IMR-90 (cell line): Measurements from ENCODE around the gene ELL. TPM values are rescaled to one million over a fixed set of nuclear protein-coding genes. Genes with fewer than 3 reads are reported as not detected.
A peak's percentile ranks its signal among the peaks of the same experiment; 100 is the strongest.

Experiments used
- ATAC-seq: fragments of 200-7000 bp; cut with Tn5 transposase; 2 replicates; pipeline ENCODE4 v1.9.1; 2020; ENCODE audit warnings: low read depth, mild to moderate bottlenecking, moderate library complexity
- BruUV-seq: library from RNA; stranded (reverse); fragments of 400-500 nt; replicated peaks from 2 replicates; lab custom pipeline; 2021; lab: Mats Ljungman, UMichigan
- CTCF ChIA-PET: fragments of 300-600 bp; formaldehyde crosslinking; extraction: SDS; loops from one replicate; lab custom pipeline; 2021; ENCODE audit warnings: antibody characterized with exemption; lab: Yijun Ruan, JAX
- POLR2A ChIA-PET: fragments of 300-600 bp; sonication (Branson Sonifier 250); formaldehyde crosslinking; loops from one replicate; lab custom pipeline; 2022; ENCODE audit warnings: antibody characterized with exemption; ENCODE audit not compliant: unreplicated experiment; lab: Charles Lee
- DNase-seq: peaks from one replicate; pipeline ENCODE4 v3.0.0; 2013
- H2AFZ ChIP-seq: replicated peaks from 2 replicates; pipeline ENCODE3; 2013; ENCODE audit warnings: low read length, mild to moderate bottlenecking; ENCODE audit not compliant: poor library complexity
- H2AK5ac ChIP-seq: 2 replicates; pipeline ENCODE4 v1.6.1; 2013; ENCODE audit warnings: low read depth, low read length, inconsistent platforms
- H2AK9ac ChIP-seq: replicated peaks from 2 replicates; pipeline ENCODE3; 2013; ENCODE audit warnings: mild to moderate bottlenecking, low read depth, low read length, moderate library complexity; ENCODE audit not compliant: poor library complexity
- H2BK120ac ChIP-seq: 2 replicates; pipeline ENCODE4 v1.6.1; 2013; ENCODE audit warnings: low read depth, low read length, inconsistent platforms
- H2BK15ac ChIP-seq: 3 replicates; pipeline ENCODE4 v1.6.1; 2013; ENCODE audit warnings: low read depth, low read length, inconsistent platforms
- H2BK20ac ChIP-seq: 2 replicates; pipeline ENCODE4 v1.6.1; 2013; ENCODE audit warnings: low read depth, mild to moderate bottlenecking, inconsistent platforms, low read length, moderate library complexity
- H2BK5ac ChIP-seq: 2 replicates; pipeline ENCODE4 v1.6.1; 2013; ENCODE audit warnings: mild to moderate bottlenecking, low read depth, low read length, inconsistent platforms; ENCODE audit not compliant: poor library complexity, severe bottlenecking
- H3K14ac ChIP-seq: replicated peaks from 2 replicates; pipeline ENCODE4 v1.6.1; 2013; ENCODE audit warnings: low read depth, low read length, inconsistent platforms
- H3K18ac ChIP-seq: 2 replicates; pipeline ENCODE4 v1.6.1; 2013; ENCODE audit warnings: low read depth, low read length, control low read depth
- H3K23ac ChIP-seq: 2 replicates; pipeline ENCODE4 v1.6.1; 2013; ENCODE audit warnings: low read depth, low read length, inconsistent platforms
- H3K27ac ChIP-seq: 2 replicates; pipeline ENCODE4 v1.5.1; 2013; ENCODE audit warnings: mild to moderate bottlenecking, control low read depth, low read length; ENCODE audit not compliant: insufficient read depth
- H3K27me3 ChIP-seq: 2 replicates; pipeline ENCODE4 v1.6.1; 2013; ENCODE audit warnings: low read length; ENCODE audit not compliant: control insufficient read depth, insufficient read depth
- H3K36me3 ChIP-seq: 2 replicates; pipeline ENCODE4 v1.6.1; 2013; ENCODE audit warnings: low read length, mixed read lengths; ENCODE audit not compliant: control insufficient read depth, insufficient read depth
- H3K4ac ChIP-seq: 2 replicates; pipeline ENCODE4 v1.6.1; 2013; ENCODE audit warnings: low read depth, low read length, inconsistent platforms
- H3K4me1 ChIP-seq: 2 replicates; pipeline ENCODE4 v1.6.1; 2013; ENCODE audit warnings: low read length, mixed read lengths; ENCODE audit not compliant: control insufficient read depth, insufficient read depth
- H3K4me2 ChIP-seq: 2 replicates; pipeline ENCODE4 v1.6.1; 2013; ENCODE audit warnings: low read depth, mild to moderate bottlenecking, control low read depth, low read length, moderate library complexity
- H3K4me3 ChIP-seq: 2 replicates; pipeline ENCODE4 v1.5.1; 2013; ENCODE audit warnings: low read depth, mild to moderate bottlenecking, control low read depth, low read length, moderate library complexity; ENCODE audit not compliant: insufficient read depth
- H3K56ac ChIP-seq: 2 replicates; pipeline ENCODE4 v1.6.1; 2013; ENCODE audit warnings: low read length, inconsistent platforms; ENCODE audit not compliant: insufficient read depth; ENCODE audit errors: extremely low read depth
- H3K79me1 ChIP-seq, 2 experiments: 2 replicates each; pipeline ENCODE4 v1.6.1; 2013; ENCODE audit warnings: low read length in 2 of 2, inconsistent platforms in 1 of 2, low read depth in 1 of 2
- H3K9ac ChIP-seq: 2 replicates; pipeline ENCODE4 v1.6.1; 2013; ENCODE audit warnings: low read depth, low read length, control low read depth
- H3K9me1 ChIP-seq: 2 replicates; pipeline ENCODE4 v1.6.1; 2013; ENCODE audit warnings: low read length, inconsistent platforms; ENCODE audit not compliant: insufficient read depth
- H3K9me3 ChIP-seq: 2 replicates; pipeline ENCODE4 v1.6.1; 2013; ENCODE audit warnings: low read length; ENCODE audit not compliant: control insufficient read depth, insufficient read depth
- H4K20me1 ChIP-seq: 2 replicates; pipeline ENCODE4 v1.6.1; 2013; ENCODE audit warnings: low read length, inconsistent platforms; ENCODE audit not compliant: insufficient read depth
- H4K5ac ChIP-seq: 2 replicates; pipeline ENCODE4 v1.6.1; 2013; ENCODE audit warnings: mild to moderate bottlenecking, low read depth, low read length, control low read depth
- H4K8ac ChIP-seq, 2 experiments: 2 replicates each; pipeline ENCODE4 v1.6.1; 2013; ENCODE audit warnings: low read depth in 2 of 2, low read length in 2 of 2, control low read depth in 1 of 2, inconsistent platforms in 1 of 2
- H4K91ac ChIP-seq: 2 replicates; pipeline ENCODE4 v1.6.1; 2013; ENCODE audit warnings: low read depth, low read length, inconsistent platforms; ENCODE audit not compliant: insufficient read depth
- WGBS, 2 experiments: methylation state at CpG; one replicate each; pipeline versions ENCODE4 v1.1.5 to v1.1.7; 2013; ENCODE audit warnings: missing lambda C conversion rate in 2 of 2; ENCODE audit not compliant: insufficient read length in 1 of 2; ENCODE audit errors: extremely low coverage in 2 of 2; 5-methylcytosine and 5-hydroxymethylcytosine counted together
- dilution Hi-C: fragments of 300-500 bp; cut with HindIII; formaldehyde crosslinking; loops from one replicate; pipeline ENCODE4 v1.14.3; 2018; ENCODE audit warnings: low sequenced_read_pairs; ENCODE audit not compliant: unreplicated experiment
- in situ Hi-C: fragments of 300-500 bp; cut with MboI; formaldehyde crosslinking; loops from 3 replicates; pipeline ENCODE4 v1.14.3; 2019; ENCODE audit warnings: low sequenced_read_pairs, inconsistent platforms, mixed read lengths
- intact Hi-C: fragments of 100-400 bp; cut with micrococcal nuclease; formaldehyde crosslinking; loops from 2 replicates; pipeline ENCODE4 v1.10.0; 2022
- polyA plus RNA-seq, 3 experiments: library from polyadenylated mRNA; depleted of rRNA; stranded (reverse); fragments of >200 nt; gene quantifications; 2 replicates each; pipeline ENCODE4 v1.2.3, GENCODE V29; 2012; ENCODE audit warnings: low replicate concordance in 1 of 3
- total RNA-seq: library from RNA; depleted of rRNA; stranded (reverse); fragments of >200 nt; gene quantifications from 2 replicates; pipeline ENCODE4 v1.2.3, GENCODE V29; 2012
- TF ChIP-seq, protein P1 (sequence below): fragments of 150-350 bp; IDR thresholded peaks from 2 replicates; pipeline ENCODE4 v1.6.1; 2017; ENCODE audit warnings: mild to moderate bottlenecking, antibody characterized with exemption, low read length, low read depth

The ELL gene
- total and polyA plus RNA-seq, 2 of the 4 experiments (the other 2 are of a cell fraction) = 6.3 to 13.1 TPM

GRCh38 chr19:18453269-18454024 lies 68.4 kb downstream of the ELL start:
- TF ChIP-seq, protein P1, sequence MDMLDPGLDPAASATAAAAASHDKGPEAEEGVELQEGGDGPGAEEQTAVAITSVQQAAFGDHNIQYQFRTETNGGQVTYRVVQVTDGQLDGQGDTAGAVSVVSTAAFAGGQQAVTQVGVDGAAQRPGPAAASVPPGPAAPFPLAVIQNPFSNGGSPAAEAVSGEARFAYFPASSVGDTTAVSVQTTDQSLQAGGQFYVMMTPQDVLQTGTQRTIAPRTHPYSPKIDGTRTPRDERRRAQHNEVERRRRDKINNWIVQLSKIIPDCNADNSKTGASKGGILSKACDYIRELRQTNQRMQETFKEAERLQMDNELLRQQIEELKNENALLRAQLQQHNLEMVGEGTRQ = no peak
- Histone ChIP-seq H3K9ac (no peak overlapping the region), H2BK20ac (no peak overlapping the region), H4K8ac (no peak overlapping the region), H2BK15ac (no peak overlapping the region), H2AFZ (no peak overlapping the region), H3K36me3 (peaks cover 48% of the 10 kb centered on the region), H4K5ac (no peak overlapping the region), H4K20me1 (peaks cover 57% of the 10 kb centered on the region), H3K9me3 (no peaks in the 10 kb centered on the region), H3K27ac (no peak overlapping the region), H3K4me1 (peaks cover 13% of the 10 kb centered on the region), H4K91ac (peak overlapping the region; percentile 12; the same call in 1 of the 2 replicates), H3K14ac (peak overlapping the region; percentile 25; the same call in 1 of the 2 replicates), H2BK5ac (no peak overlapping the region), H3K4ac (peak overlapping the region; percentile 24; the same call in 1 of the 2 replicates), H2BK120ac (0 out of 2 replicates have a peak overlapping the region, but pooled peaks have one; percentile 3), H3K4me2 (no peak overlapping the region), H3K27me3 (no peaks in the 10 kb centered on the region), H3K23ac (no peak overlapping the region), H3K18ac (no peak overlapping the region), H3K9me1 (peaks cover 10% of the 10 kb centered on the region; the same call in 1 of the 2 replicates), H3K79me1 (peaks cover 12 to 65% of the 10 kb centered on the region in 2 experiments), H3K4me3 (no peak overlapping the region), H2AK5ac (peak overlapping the region; percentile 10; the same call in 1 of the 2 replicates), H2AK9ac (no peak overlapping the region), H3K56ac (no peak overlapping the region)
- POLR2A ChIA-PET = interaction anchor here (0.6 to 1.1 kb wide), 3 partner anchors 11 to 118 kb away, joined by 3 read pairs; partner anchors contain the start of gene UBA52
- intact Hi-C loops = loop anchor here (5.0 to 10.0 kb wide), 2 partner anchors 104 to 221 kb away; partner anchors contain the start of gene KXD1
- ATAC-seq = peak; percentile 35
- in situ Hi-C loops = loop anchor here (5.0 to 10.0 kb wide), 2 partner anchors 121 to 399 kb away; partner anchors contain the start of gene UBA52
- peak; percentile 52 for DNase-seq
- dilution Hi-C loops = no loop called here
- WGBS, 2 experiments = 100% methylated on average over 2 of the region's 10 CpGs; no CpG with 5 or more reads in 1 of the 2 experiments
- BruUV-seq = no TSS peak
- CTCF ChIA-PET = interaction anchor here (0.9 to 3.5 kb wide), 4 partner anchors 10 to 119 kb away, joined by 3 to 21 read pairs (median 4); partner anchors contain the start of gene UBA52
